ENCODE results near the gene CDYL2. TPM values are rescaled to one million over a fixed set of nuclear protein-coding genes. Genes with fewer than 3 reads are reported as not detected.

Gene CDYL2
- total RNA-seq, 1 experiment from 2014 or later, result 8.2 TPM

- TF ChIP-seq GRHL2 (CRISPR knock-in tag; IDR thresholded peaks at IDR 0.05; ENCODE audit: insufficient replicate concordance, severe bottlenecking), result no peak
- TF ChIP-seq PRDM15 (CRISPR knock-in tag; IDR thresholded peaks at IDR 0.05), result no peak
- TF ChIP-seq MYBL2 (CRISPR knock-in tag; IDR thresholded peaks at IDR 0.05), result no peak
- no peak for TF ChIP-seq ZNF263 (CRISPR knock-in tag; IDR thresholded peaks at IDR 0.05; ENCODE audit: low read depth)
- no peak for TF ChIP-seq ZNF317 (CRISPR knock-in tag; IDR thresholded peaks at IDR 0.05; ENCODE audit: borderline replicate concordance, low read depth)
- no peak for TF ChIP-seq ZNF423 (CRISPR knock-in tag; IDR thresholded peaks at IDR 0.05)
- no peak for TF ChIP-seq SMAD3 (CRISPR knock-in tag; IDR thresholded peaks at IDR 0.05; ENCODE audit: borderline replicate concordance)
- TF ChIP-seq ZNF396 (CRISPR knock-in tag; IDR thresholded peaks at IDR 0.05; ENCODE audit: borderline replicate concordance), result no peak
- no peak for TF ChIP-seq NR3C1 (CRISPR knock-in tag; conservative IDR thresholded peaks at IDR 0.05; ENCODE audit: low read depth)
Measured at GRCh38 chr16:80718480-80719220, 85.7 kb downstream of the CDYL2 start (continued).

- peaks cover 5% of the 10 kb centered on the region; the same call in 1 of the 2 replicates for H3K9me3 Mint-ChIP-seq
- TF ChIP-seq ZNF219 (CRISPR knock-in tag; IDR thresholded peaks at IDR 0.05; ENCODE audit: borderline replicate concordance) (no peak), NFATC4 (CRISPR knock-in tag; IDR thresholded peaks at IDR 0.05) (no peak), AFF4 (CRISPR knock-in tag; IDR thresholded peaks at IDR 0.05; ENCODE audit: borderline replicate concordance) (no peak), GABPB1 (CRISPR knock-in tag; IDR thresholded peaks at IDR 0.05) (no peak), ZBTB21 (CRISPR knock-in tag; IDR thresholded peaks at IDR 0.05; ENCODE audit: borderline replicate concordance) (no peak), GTF2I (CRISPR knock-in tag; conservative IDR thresholded peaks at IDR 0.05) (no peak)
- DNase-seq (ENCODE audit: low spot score) (no peak), ATAC-seq (no peak)
- no peaks in the 10 kb centered on the region; the same call in 1 of the 2 replicates for H3K27me3 Mint-ChIP-seq (ENCODE audit: low read depth)
- POLR2A ChIA-PET, result no interaction called here
- peaks cover 1% of the 10 kb centered on the region; the same call in 1 of the 2 replicates for H3K36me3 Mint-ChIP-seq
- CTCF ChIA-PET, result no interaction called here
- no peak overlapping the region for H3K4me3 Mint-ChIP-seq
- H3K4me1 Mint-ChIP-seq, result peaks cover 11% of the 10 kb centered on the region
- no peak overlapping the region for H3K27ac Mint-ChIP-seq
Measured at GRCh38 chr16:80717611-80718010, 86.8 kb downstream of the CDYL2 start.

GRCh38 chr16:80716564-80717139 is 87.7 kb downstream of the CDYL2 start:
- TF ChIP-seq AR (CRISPR knock-in tag; IDR thresholded peaks at IDR 0.05), result no peak
- no peaks in the 10 kb centered on the region for H3K36me3 Mint-ChIP-seq
- ChIA-PET CTCF (no interaction called here), POLR2A (no interaction called here)
- DNase-seq (ENCODE audit: low spot score) (no peak), ATAC-seq (no peak)
- H3K27me3 Mint-ChIP-seq (ENCODE audit: low read depth), result no peaks in the 10 kb centered on the region
- no peak overlapping the region for H3K27ac Mint-ChIP-seq
- H3K4me1 Mint-ChIP-seq, result peaks cover 11% of the 10 kb centered on the region
- no peaks in the 10 kb centered on the region for H3K9me3 Mint-ChIP-seq
- no peak overlapping the region for H3K4me3 Mint-ChIP-seq
